ENCODE results near the gene RAB39A.
A peak's percentile ranks its signal among the peaks of the same experiment; 100 is the strongest.

Gene RAB39A

GRCh38 chr11:107963091-107963490 is 34.8 kb downstream of the RAB39A start:
- DNase-seq: no peak

GRCh38 chr11:107969219-107969618 is 41.0 kb downstream of the RAB39A start:
- DNase-seq: no peak

DNA sequence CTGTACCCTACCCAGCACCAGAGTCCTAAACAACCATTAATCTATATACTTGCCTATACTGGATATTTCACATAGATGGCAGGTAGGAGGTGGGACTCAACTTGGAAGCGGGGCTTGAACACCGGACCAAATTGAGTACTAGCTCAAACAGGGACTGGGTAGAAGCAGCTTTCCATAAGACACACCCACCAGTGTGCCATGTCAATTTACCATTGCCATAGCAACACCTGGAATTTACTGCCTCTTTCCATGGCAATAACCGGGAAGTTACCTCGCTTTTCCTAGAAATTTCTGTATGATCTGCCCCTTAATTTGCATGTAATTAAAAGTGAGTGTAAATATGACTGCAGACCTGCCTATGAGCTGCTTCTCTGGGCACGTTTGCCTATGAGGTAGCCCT is 41.8 kb downstream of the RAB39A start:
- DNase-seq: no peak

- no peak for DNase-seq
Measured at GRCh38 chr11:107973641-107974040, 45.4 kb downstream of the RAB39A start.

DNA sequence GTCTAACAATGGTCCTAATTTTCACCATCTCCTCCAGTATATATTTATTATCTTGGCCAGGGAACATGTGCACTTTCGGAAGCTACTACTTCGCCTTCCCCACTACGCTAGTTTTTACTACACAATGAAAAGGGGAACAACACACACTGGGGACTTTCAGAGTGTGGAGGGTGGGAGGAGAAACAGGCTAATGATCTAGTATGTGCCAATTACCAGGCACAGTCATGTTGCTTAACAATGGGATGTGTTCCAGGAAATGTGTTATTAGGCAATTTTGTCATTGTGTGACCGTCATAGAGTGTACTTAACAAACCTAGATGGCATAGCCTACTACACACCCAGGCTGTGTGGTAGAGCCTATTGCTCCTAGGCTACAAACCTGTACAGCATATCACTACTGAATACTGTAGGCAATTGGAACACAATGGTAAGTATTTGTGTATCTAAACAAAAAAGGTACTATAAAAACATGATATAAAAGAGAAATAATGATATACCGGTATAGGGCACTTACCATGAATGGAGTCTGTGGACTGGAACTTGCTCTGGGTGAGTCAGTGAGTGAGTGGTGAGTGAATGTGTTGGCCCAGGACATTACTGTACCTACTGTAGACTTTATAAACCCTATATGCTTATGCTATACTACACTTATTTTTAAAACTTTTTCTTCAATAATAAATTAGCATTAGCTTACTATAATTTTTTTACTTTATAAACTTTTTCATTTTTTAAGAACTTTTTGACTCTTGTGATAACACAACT is 60.3 kb downstream of the RAB39A start:
- DNase-seq: no peak

- DNase-seq: no peak
Measured at GRCh38 chr11:107991868-107992414, 63.7 kb downstream of the RAB39A start.

- DNase-seq: no peak
Measured at GRCh38 chr11:107996006-107996776, 67.9 kb downstream of the RAB39A start.

DNA sequence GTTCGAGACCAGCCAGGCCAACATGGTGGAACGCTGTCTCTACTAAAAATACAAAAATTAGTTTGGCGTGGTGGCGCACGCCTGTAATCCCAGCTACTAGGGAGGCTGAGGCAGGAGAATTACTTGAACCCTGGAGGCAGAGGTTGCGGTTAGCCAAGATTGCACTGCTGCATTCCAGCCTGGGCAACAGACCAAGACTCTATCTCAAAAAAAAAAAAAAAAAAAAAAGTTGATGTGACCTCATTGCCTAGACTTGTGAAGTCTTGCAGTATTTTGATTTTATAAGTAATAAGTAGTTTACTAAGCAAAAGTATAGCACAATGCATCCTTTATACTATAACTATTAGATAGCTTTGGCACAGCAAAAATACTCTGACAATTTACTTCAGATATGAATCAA is 70.5 kb downstream of the RAB39A start:
- DNase-seq: no peak

DNA sequence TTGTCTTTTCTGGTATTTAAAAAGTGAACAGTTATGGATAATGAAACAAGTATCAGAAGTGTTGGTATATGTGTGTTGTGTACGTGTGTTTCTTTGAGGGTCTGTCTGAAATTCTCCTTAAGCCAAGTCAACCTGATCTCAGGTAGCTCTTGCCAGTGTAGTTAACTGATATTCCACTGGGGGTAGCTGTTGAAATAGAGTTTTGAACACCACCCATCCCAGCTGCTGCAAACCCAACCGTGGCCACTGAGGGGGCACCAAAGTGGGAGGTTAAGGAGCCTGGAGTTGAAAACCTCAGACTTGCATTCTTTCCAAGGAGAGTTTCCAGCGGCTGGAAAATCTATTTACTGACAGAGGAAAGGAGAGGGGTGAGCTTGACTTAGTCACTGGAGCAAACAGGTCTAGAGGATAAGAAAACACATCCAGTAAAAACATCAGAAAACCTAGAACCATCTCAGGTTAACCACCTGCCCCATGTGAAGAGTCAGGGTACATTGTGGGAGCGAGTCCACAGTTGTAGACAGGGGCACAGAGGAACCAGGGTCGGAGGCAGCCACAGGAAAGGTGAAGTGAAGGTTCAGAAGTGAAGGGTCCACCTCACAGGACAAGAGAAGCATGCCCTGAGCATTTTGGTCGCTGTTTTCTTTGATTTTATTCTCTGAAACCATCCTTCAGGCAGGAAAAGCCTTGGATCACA is 71.7 kb downstream of the RAB39A start:
- DNase-seq: peak in 1 of 2 donors; percentile 11

DNA sequence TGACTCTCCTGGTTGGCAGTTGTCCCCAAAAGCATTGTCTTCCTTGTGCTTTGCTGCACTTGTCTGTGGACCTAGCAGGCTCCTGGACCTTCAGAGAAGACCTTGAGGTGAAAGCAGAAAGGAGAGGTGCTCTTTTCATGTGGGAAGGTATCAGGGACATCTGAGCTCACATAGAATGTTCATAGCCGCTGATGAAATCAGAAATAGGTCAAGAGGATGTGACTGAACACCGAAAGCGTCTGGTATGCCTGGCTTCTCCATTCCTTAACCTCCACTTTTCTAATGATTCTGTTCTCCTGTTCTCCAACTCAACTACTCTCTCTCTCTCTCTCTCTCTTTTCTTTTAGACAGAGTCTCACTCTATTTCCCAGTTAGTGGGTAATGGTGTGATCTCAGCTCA is 74.2 kb downstream of the RAB39A start:
- DNase-seq: no peak

- no peak for DNase-seq
Measured at GRCh38 chr11:108003623-108004022, 75.4 kb downstream of the RAB39A start.

- DNase-seq: no peak
Measured at GRCh38 chr11:108007819-108008218, 79.6 kb downstream of the RAB39A start.

DNA sequence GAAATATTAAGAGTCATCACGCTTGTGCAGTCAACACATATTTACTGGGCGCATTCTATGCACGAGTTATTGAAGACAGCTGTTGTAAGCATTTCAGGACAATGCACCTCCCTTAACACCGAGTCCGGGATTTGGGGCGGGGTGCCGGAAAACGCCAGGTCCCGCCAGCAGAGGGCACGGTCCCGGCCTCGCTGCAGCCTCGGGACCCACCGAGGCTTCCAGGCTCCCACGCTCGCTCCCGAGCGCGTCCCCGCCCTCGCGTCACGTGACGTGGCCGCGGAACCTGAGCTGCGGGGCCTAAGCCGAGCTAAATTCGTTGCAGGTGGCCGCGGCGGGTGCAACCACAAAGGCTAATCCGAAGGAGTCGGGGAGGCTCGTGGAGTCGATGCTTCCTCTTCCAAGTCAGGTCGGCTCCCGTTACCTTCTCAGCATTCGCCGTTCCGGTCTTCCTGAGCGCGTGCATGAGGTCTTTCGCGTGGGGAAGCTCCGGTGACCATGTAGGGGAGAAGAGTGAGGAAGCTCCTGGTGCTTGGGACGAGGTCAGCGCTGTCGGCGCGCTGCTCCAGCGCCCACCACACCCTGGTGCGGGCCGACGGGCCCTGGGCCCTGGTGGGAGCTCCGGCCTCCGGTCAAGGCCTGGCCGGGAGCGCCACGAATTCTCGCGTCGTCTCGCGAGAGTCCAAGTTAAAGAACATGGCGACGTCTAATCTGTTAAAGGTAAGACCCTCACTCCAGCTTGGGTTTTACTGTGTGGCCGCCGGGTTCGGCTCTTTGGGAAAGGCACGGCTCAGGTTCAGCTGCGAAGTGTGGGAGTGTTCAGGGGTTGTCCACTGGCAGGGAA is 80.6 kb downstream of the RAB39A start, which contains the start of gene CUL5:
TSS of gene CUL5 (plus strand) at position 243 of the 841 bp plus-strand sequence. CDS start at position 694, 451 bp downstream.
- DNase-seq: peak; percentile 87 to 89

DNA sequence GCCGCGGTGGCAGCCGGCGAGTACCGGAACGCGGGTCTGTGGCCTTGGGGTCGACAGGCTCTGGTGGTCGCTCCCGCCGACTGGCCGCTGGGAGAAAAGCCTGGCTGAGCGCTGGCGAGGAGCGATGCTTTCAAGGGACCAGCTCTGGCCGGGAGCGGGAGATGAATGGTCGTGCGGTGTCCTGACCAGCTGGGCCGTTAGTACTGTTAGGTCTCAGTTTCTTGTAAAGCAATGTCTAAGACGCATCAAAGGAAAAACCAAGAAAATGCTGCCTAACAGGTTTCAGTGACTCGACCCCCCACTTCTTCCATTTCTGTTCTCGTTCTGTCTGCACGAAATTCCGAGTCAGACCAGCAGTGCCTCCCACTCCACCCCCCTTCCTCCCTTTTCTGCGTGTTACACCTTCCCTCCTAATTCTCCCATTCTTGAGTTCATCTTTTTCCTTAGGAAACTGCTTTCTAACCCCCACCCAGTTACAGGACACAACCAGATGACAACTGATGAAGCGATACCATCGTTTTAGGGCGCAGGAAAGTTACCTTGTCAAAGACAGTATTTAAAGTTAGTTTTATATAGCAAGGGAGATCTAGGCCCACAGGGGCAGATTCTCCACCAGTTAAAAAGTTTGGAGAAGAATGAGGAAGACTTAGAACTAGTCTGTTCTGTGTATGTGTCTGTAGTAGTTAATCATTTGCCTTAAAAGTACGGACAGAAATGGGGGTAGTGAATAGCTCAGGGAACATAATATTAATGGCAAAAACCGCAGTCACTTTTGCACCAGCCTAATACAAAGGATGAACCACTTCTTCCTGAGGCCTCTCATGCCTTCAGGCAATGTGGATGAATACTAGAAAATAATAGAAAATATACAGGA is 81.5 kb downstream of the RAB39A start:
- peak; percentile 7 to 9 for DNase-seq

- no peak for DNase-seq
Measured at GRCh38 chr11:108012139-108012725, 84.0 kb downstream of the RAB39A start.

Measured in activated CD4-positive, alpha-beta T cell treated with anti-CD3 and anti-CD28 coated beads for 4 hours (primary cell).